Body of pancreas (tissue), 4 donors: ENCODE data around the gene NUP58. TPM values are rescaled to one million over a fixed set of nuclear protein-coding genes. Genes with fewer than 3 reads are reported as not detected.
"Not testable (repeated sequence)": the region's sequence is repeated elsewhere in the genome, so short reads cannot be mapped to it uniquely, and the experiment has no call there.

Experiments used
- ATAC-seq: fragments of 150-250 bp; one replicate; pipeline ENCODE4 v1.9.1; 2016
- DNase-seq, 4 donors: peaks; one replicate each; pipeline ENCODE4 v3.0.0-alpha.2; 2019
- H3K27ac ChIP-seq, 4 donors: fragments of 200-600 bp; sonication (generic); 1 replicate in 3 of 4; 2 replicates in 1 of 4; pipeline versions ENCODE4 v1.5.1 to v1.6.1; 2016 to 2019; ENCODE audit warnings: mild to moderate bottlenecking in 1 of 4, mixed read lengths in 1 of 4, moderate library complexity in 1 of 4
- H3K27me3 ChIP-seq, 2 donors: fragments of 200-600 bp; sonication (generic); one replicate each; pipeline ENCODE4 v1.6.0; 2016; ENCODE audit warnings: mild to moderate bottlenecking in 1 of 2
- H3K36me3 ChIP-seq, 2 donors: fragments of 200-600 bp; sonication (generic); replicated peaks in 1 of 2; 2 replicates each; pipeline ENCODE4 v1.5.1; 2016; ENCODE audit warnings: low read depth in 2 of 2; ENCODE audit not compliant: insufficient read depth in 1 of 2
- H3K4me1 ChIP-seq: fragments of 200-600 bp; sonication (generic); one replicate; pipeline ENCODE4 v1.6.0; 2016
- H3K4me3 ChIP-seq, 2 donors: fragments of 200-600 bp; sonication (generic); 1 replicate in 1 of 2; 2 replicates in 1 of 2; pipeline ENCODE4 v1.5.1; 2016 to 2019
- H3K9me3 ChIP-seq, 3 donors: fragments of 200-600 bp; sonication (generic); 1 replicate in 2 of 3; 2 replicates in 1 of 3; pipeline ENCODE4 v1.5.1; 2016
- POLR2A ChIP-seq, 3 donors: fragments of 450-650 bp; IDR thresholded peaks; one replicate each; pipeline ENCODE4 v1.6.1; 2016; ENCODE audit warnings: antibody characterized with exemption in 3 of 3, mild to moderate bottlenecking in 2 of 3
- WGBS, 2 donors: methylation state at CpG; one replicate each; pipeline ENCODE4 v1.1.5; 2017; 5-methylcytosine and 5-hydroxymethylcytosine counted together
- intact Hi-C: fragments of 100-400 bp; cut with DNase I; formaldehyde crosslinking; loops from one replicate; pipeline ENCODE4 v1.15.1; 2023
- total RNA-seq, 2 donors: library from RNA; depleted of rRNA; stranded (reverse); fragments of >200 nt; gene quantifications; one replicate each; pipeline ENCODE4 v1.1.0, GENCODE V29; 2016
- TF ChIP-seq, protein P1 (sequence below), 7 experiments: fragments of 450-650 bp in 4 of 7; fragments of 200-600 bp in 3 of 7; sonication (generic) in 3 of 7; IDR thresholded peaks; one replicate each; pipeline ENCODE4 v1.5.1; 2016 to 2019; ENCODE audit warnings: antibody characterized with exemption in 7 of 7

Gene NUP58
- total RNA-seq, 2 donors from 2014 or later, result 22.7 to 30.9 TPM

DNA sequence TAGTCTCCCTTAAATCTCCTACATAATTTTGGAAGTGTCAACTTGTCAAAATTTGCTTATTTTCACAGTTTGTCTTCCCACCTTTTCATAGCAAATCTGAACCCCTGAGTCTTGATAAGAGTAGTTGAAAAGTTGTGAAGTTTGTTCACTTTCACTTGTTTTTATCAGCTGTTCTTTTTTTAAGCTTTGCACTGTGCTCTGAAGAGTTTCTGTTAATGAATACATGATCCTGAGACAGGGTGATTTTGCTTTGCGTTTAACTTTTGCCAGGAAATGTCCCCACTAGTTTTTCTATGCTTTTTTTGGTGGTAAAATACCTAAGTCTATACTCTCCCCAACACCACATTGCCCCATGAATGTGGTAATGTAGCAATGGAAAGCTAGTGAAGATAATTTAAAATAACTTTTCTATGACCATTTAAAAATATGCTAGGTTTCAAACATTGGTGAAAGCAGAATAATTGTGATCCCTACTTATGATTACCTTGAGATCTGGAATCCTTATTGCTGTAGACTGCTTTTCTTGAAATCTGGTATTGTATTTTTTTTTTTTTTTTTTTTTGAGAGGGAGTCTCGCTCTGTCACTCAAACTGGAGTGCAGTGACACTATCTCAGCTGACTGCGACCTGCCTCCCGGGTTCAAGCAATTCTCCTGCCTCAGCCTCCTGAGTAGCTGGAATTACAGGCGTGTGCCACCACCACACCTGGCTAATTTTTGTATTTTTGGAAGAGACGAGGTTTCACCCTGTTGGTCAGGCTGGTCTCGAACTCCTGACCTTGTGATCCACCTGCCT lies 5.4 kb downstream of the NUP58 start:
- no peak for DNase-seq
- TF ChIP-seq POLR2A (IDR thresholded peaks at IDR 0.05), result no peak
- TF ChIP-seq, protein P1, sequence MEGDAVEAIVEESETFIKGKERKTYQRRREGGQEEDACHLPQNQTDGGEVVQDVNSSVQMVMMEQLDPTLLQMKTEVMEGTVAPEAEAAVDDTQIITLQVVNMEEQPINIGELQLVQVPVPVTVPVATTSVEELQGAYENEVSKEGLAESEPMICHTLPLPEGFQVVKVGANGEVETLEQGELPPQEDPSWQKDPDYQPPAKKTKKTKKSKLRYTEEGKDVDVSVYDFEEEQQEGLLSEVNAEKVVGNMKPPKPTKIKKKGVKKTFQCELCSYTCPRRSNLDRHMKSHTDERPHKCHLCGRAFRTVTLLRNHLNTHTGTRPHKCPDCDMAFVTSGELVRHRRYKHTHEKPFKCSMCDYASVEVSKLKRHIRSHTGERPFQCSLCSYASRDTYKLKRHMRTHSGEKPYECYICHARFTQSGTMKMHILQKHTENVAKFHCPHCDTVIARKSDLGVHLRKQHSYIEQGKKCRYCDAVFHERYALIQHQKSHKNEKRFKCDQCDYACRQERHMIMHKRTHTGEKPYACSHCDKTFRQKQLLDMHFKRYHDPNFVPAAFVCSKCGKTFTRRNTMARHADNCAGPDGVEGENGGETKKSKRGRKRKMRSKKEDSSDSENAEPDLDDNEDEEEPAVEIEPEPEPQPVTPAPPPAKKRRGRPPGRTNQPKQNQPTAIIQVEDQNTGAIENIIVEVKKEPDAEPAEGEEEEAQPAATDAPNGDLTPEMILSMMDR (IDR thresholded peaks at IDR 0.05), result no peak
- H3K9me3 ChIP-seq, result no peaks in the 10 kb centered on the region
- ATAC-seq, result no peak
- H3K4me3 ChIP-seq, result no peak overlapping the region
- H3K27me3 ChIP-seq, result no peaks in the 10 kb centered on the region
- peaks cover 20% of the 10 kb centered on the region for H3K4me1 ChIP-seq
- peaks cover 0 to 6% of the 10 kb centered on the region in 2 donors for H3K36me3 ChIP-seq
- WGBS, 2 donors, result 75 to 79% methylated on average over 7 of the region's 7 CpGs
- H3K27ac ChIP-seq, result peak overlapping the region in 1 of 4 donors; percentile 30
- intact Hi-C loops, result no loop called here

DNA sequence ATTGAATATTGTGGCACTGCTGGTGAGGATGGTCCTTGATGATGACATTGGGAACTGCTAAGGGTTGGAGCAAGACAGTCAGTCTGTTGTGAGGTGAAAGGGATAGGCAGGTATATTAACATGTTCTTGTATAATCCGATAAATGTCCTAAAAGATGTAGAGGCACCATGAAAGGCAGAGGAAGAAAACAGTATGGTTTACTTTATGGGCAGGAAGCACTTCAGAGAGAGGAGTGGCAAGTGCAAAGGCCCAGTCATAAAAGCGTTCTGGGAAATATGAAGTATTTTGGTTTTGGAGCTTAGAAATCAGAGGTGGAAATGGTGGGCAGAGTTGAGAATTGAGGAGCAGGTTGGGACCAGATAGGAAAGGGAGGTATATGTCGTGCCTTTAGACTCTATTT lies 9.5 kb downstream of the NUP58 start:
- Histone ChIP-seq H3K9me3 (no peaks in the 10 kb centered on the region), H3K27me3 (no peaks in the 10 kb centered on the region), H3K36me3 (peaks cover 0 to 20% of the 10 kb centered on the region in 2 donors), H3K4me1 (peaks cover 6% of the 10 kb centered on the region), H3K27ac (no peak overlapping the region), H3K4me3 (no peak overlapping the region)
- TF ChIP-seq, protein P1 (IDR thresholded peaks at IDR 0.05), result no peak
- no peak for TF ChIP-seq POLR2A (IDR thresholded peaks at IDR 0.05)
- ATAC-seq (no peak), DNase-seq (no peak)
- WGBS, 2 donors, result 93 to 95% methylated on average over 3 of the region's 3 CpGs
- intact Hi-C loops, result no loop called here

DNA sequence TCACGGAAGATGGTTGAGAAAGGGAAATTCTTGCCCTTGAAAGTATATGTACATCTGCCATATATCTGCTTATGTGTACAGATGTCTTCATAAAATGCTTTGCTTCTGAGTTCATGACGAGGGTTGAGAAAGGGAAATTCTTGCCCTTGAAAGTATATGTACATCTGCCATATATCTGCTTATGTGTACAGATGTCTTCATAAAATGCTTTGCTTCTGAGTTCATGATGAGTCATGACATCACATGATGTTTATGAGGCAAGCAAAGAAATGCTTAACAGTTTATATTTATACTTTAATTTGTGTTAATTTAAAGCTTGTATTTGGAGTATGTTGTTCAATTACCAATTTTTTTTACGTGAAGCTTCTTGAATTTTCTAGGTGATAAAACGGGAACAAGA lies 17.5 kb downstream of the NUP58 start:
- H3K27ac ChIP-seq, H3K4me1 ChIP-seq, DNase-seq, H3K27me3 ChIP-seq, H3K9me3 ChIP-seq, intact Hi-C loops, H3K4me3 ChIP-seq, ATAC-seq: not testable (repeated sequence)
- H3K36me3 ChIP-seq, result peaks cover 15 to 17% of the 10 kb centered on the region in 2 donors
- WGBS, 2 donors, result 86 to 91% methylated on average over 4 of the region's 4 CpGs

- Histone ChIP-seq H3K9me3 (no peaks in the 10 kb centered on the region), H3K27ac (no peak overlapping the region), H3K27me3 (no peaks in the 10 kb centered on the region), H3K4me3 (no peak overlapping the region), H3K36me3 (peaks cover 14 to 16% of the 10 kb centered on the region in 2 donors), H3K4me1 (no peaks in the 10 kb centered on the region)
- ATAC-seq, result no peak
- WGBS, 2 donors, result 91 to 93% methylated on average over 1 of the region's 1 CpG
- DNase-seq, result no peak
- TF ChIP-seq, protein P1 (IDR thresholded peaks at IDR 0.05), result no peak
- no peak for TF ChIP-seq POLR2A (IDR thresholded peaks at IDR 0.05)
- intact Hi-C loops, result no loop called here
Measured at GRCh38 chr13:25319771-25320170, 18.3 kb downstream of the NUP58 start.

GRCh38 chr13:25324100-25324499 lies 22.7 kb downstream of the NUP58 start:
- intact Hi-C loops, result no loop called here
- H3K4me3 ChIP-seq, result no peak overlapping the region
- no peaks in the 10 kb centered on the region for H3K27me3 ChIP-seq
- H3K9me3 ChIP-seq, result no peaks in the 10 kb centered on the region
- TF ChIP-seq, protein P1 (IDR thresholded peaks at IDR 0.05), result no peak
- no peak for TF ChIP-seq POLR2A (IDR thresholded peaks at IDR 0.05)
- DNase-seq, result no peak
- no peaks in the 10 kb centered on the region for H3K4me1 ChIP-seq
- no peak for ATAC-seq
- whole genome bisulfite sequencing, 2 donors, result 70 to 76% methylated on average over 2 of the region's 2 CpGs
- peaks cover 24 to 29% of the 10 kb centered on the region in 2 donors for H3K36me3 ChIP-seq
- no peak overlapping the region for H3K27ac ChIP-seq
